K562 (cell line): ENCODE data around the gene TGM5.

ENCODE experiments used
- CTCF ChIP-seq, 3 experiments: IDR thresholded peaks in 2 of 3; conservative IDR thresholded peaks in 1 of 3; 2 replicates each; pipeline ENCODE4 v1.5.1; 2011 to 2012; ENCODE audit warnings: low read length in 3 of 3, mild to moderate bottlenecking in 3 of 3, control low read depth in 2 of 3, improper control_type of control experiment in 1 of 3, inconsistent platforms in 1 of 3, low read depth in 1 of 3, mixed read lengths in 1 of 3, moderate library complexity in 1 of 3; ENCODE audit not compliant: insufficient read depth in 2 of 3
- HBP1 ChIP-seq: fragments of 450-650 bp; formaldehyde crosslinking; IDR thresholded peaks from 2 replicates; pipeline ENCODE4 v1.4.0; 2022; ENCODE audit warnings: missing genetic modification characterization
- MAX ChIP-seq: sonication (generic); formaldehyde crosslinking; IDR thresholded peaks from 2 replicates; pipeline ENCODE4 v1.9.0; 2022; ENCODE audit warnings: mild to moderate bottlenecking, missing genetic modification reagents
- POLR2A ChIP-seq: fragments of 450-650 bp; conservative IDR thresholded peaks from 2 replicates; pipeline ENCODE4 v1.6.1; 2016
- YY1 ChIP-seq, 3 experiments: IDR thresholded peaks; 2 replicates each; pipeline ENCODE4 v1.6.1; 2011; ENCODE audit warnings: low read length in 2 of 3, mild to moderate bottlenecking in 2 of 3, moderate library complexity in 2 of 3, borderline replicate concordance in 1 of 3, control low read depth in 1 of 3, low read depth in 1 of 3; ENCODE audit not compliant: insufficient read depth in 3 of 3, insufficient replicate concordance in 2 of 3, control insufficient read depth in 1 of 3, insufficient read length in 1 of 3; ENCODE audit errors: extremely low read depth in 1 of 3
- ZBTB5 ChIP-seq: fragments of 450-650 bp; IDR thresholded peaks from 2 replicates; pipeline ENCODE4 v1.6.1; 2017; ENCODE audit warnings: antibody characterized with exemption
- ZNF445 ChIP-seq: fragments of 250-450 bp; sonication (Bioruptor Pico); IDR thresholded peaks from 2 replicates; pipeline ENCODE4 v1.4.0; 2020; ENCODE audit warnings: low read depth, mild to moderate bottlenecking, moderate library complexity

- TF ChIP-seq ZNF445 (CRISPR knock-in tag) (no peak), HBP1 (CRISPR knock-in tag) (no peak), POLR2A (no peak), ZBTB5 (no peak), CTCF (IDR thresholded peaks at IDR 0.05 in 2 of 3, conservative IDR thresholded peaks at IDR 0.05 in 1 of 3; ENCODE audit: insufficient read depth in 2 of 3, low read depth in 1 of 3, low read length in 3 of 3) (no peak), MAX (CRISPR knock-in tag) (no peak), YY1 (IDR thresholded peaks at IDR 0.05; ENCODE audit: borderline replicate concordance in 1 of 3, control insufficient read depth in 1 of 3, extremely low read depth in 1 of 3, insufficient read depth in 3 of 3, insufficient read length in 1 of 3, insufficient replicate concordance in 2 of 3, low read depth in 1 of 3, low read length in 2 of 3) (no peak)
Measured at GRCh38 chr15:43253431-43254403, 13.0 kb downstream of the TGM5 start.
